Fibroblast of gingiva (primary cell): ENCODE results near the gene FOXN3.

ENCODE experiments used
- DNase-seq: peaks from one replicate; pipeline ENCODE4 v3.0.0-alpha.2; 2011; ENCODE audit warnings: low read depth

The FOXN3 gene

GRCh38 chr14:89331398-89331797, 85.6 kb downstream of the FOXN3 start:
- no peak for DNase-seq

- DNase-seq: peak; percentile 89
Measured at GRCh38 chr14:89330236-89331002, 86.6 kb downstream of the FOXN3 start.

- DNase-seq: peak; percentile 28
Measured at GRCh38 chr14:89327771-89328212, 89.2 kb downstream of the FOXN3 start.

GRCh38 chr14:89325959-89326358, 91.1 kb downstream of the FOXN3 start:
- DNase-seq: no peak

GRCh38 chr14:89325299-89325883, 91.6 kb downstream of the FOXN3 start:
- no peak for DNase-seq

- no peak for DNase-seq
Measured at GRCh38 chr14:89324501-89325298, 92.3 kb downstream of the FOXN3 start.

GRCh38 chr14:89320381-89321000, 96.5 kb downstream of the FOXN3 start:
- no peak for DNase-seq

- DNase-seq: no peak
Measured at GRCh38 chr14:89319687-89320086, 97.3 kb downstream of the FOXN3 start.

- DNase-seq: no peak
Measured at GRCh38 chr14:89317051-89317691, 99.9 kb downstream of the FOXN3 start.

- DNase-seq: no peak
Measured at GRCh38 chr14:89315493-89316470, 101.3 kb downstream of the FOXN3 start.

GRCh38 chr14:89314274-89314673, 102.8 kb downstream of the FOXN3 start:
- no peak for DNase-seq

- DNase-seq: no peak
Measured at GRCh38 chr14:89312932-89313331, 104.1 kb downstream of the FOXN3 start.

- DNase-seq: no peak
Measured at GRCh38 chr14:89310211-89310610, 106.8 kb downstream of the FOXN3 start.

- no peak for DNase-seq
Measured at GRCh38 chr14:89309670-89310177, 107.3 kb downstream of the FOXN3 start.

GRCh38 chr14:89308232-89308959, 108.6 kb downstream of the FOXN3 start:
- DNase-seq: no peak

- no peak for DNase-seq
Measured at GRCh38 chr14:89307409-89307808, 109.6 kb downstream of the FOXN3 start.

GRCh38 chr14:89304972-89305703, 111.9 kb downstream of the FOXN3 start:
- DNase-seq: peak; percentile 70

- DNase-seq: no peak
Measured at GRCh38 chr14:89304561-89304960, 112.5 kb downstream of the FOXN3 start.
